Raji (cell line): Measurements from ENCODE around the gene ZBTB20.

ENCODE experiments used
- POLR2A ChIP-seq: IDR thresholded peaks from 2 replicates; pipeline ENCODE4 v1.6.1; 2011; ENCODE audit warnings: low read depth, low read length, control low read depth; ENCODE audit not compliant: insufficient read depth

ZBTB20 gene

DNA sequence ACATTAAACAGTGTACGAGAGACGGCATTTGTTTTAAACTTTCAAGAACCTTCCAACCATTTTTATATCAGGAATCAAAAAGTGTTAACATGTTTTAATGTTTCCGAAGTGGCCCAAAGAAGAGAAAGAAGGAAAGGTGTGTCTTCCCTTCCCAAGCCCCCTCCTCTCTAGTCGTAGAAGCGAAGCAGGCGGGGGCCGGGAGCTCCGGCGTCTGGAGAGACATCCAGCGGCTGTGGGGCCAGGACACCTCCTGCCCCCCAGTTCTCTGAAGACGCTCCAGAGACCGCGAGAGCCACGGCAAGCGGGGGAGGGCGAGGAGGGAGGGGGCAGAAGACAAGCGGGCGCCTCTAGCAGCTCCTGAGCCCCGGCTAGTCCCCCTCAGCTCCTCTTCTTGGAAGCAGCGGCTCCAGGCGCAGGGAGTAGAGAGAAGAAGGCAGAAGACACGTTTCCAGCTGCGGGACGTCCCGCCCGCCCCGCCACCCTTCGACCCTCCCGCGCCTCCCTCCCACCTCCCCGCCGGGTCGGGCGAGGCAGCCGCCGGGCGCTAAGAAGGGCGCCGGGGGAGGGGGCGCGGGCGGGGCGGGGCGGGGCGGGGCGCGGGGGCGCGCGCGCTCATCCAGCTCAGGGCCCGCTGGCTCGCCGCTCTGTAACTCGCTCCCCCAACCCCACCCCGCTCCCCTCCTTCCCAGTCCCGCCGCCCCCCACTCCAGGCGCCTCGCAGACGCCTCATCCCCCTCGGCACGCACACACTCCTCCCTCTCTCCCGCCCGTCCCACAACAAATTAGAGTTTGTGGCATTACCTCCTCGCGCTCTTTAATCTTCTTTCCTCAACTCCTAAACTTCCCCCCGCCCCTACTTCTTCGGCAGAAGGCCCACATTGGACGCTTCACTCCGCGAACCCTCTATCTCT, at the start of gene ZBTB20:
Gene ZBTB20, minus strand, starts transcription at position 871 of the 911 bp plus-strand sequence.
- TF ChIP-seq POLR2A = peak; percentile 64

DNA sequence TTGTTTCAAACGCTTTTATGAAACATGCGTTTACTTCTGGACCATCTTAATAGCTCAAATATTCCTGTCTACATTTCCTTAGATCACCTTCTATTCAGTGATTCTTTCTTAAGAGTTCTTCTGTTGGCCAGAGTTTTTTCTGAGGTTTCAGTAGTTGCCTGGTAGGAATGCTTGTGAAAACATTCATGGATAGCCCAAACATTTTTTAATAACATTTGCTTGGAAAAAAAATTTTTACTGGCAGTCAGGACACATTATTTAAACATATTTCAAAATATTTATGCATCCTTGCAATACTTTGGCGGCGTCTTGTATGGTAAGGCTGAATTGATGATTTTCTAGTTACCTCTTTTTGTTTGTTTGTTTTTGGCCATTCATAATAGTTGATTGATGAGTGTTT, 47.4 kb upstream of the ZBTB20 start:
- no peak for TF ChIP-seq POLR2A

DNA sequence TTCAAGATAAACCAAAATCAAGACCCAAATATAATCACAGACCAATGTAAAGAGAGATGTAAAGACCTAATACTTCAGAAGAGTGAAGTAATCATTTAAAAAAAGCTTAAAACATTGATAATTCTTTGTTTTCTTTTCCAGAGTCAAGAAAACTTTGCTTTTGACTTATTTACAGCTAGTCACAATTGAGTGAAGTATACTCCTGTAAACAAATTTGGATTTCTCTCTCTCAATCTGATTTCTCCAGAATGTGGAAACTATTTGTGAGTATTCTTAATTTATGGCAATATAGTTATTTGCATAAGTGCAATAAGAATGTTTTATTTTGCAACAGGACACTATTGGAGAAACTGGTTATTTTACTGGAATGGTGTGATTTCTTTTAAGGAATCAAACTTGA, 43.7 kb upstream of the ZBTB20 start:
- TF ChIP-seq POLR2A = no peak

DNA sequence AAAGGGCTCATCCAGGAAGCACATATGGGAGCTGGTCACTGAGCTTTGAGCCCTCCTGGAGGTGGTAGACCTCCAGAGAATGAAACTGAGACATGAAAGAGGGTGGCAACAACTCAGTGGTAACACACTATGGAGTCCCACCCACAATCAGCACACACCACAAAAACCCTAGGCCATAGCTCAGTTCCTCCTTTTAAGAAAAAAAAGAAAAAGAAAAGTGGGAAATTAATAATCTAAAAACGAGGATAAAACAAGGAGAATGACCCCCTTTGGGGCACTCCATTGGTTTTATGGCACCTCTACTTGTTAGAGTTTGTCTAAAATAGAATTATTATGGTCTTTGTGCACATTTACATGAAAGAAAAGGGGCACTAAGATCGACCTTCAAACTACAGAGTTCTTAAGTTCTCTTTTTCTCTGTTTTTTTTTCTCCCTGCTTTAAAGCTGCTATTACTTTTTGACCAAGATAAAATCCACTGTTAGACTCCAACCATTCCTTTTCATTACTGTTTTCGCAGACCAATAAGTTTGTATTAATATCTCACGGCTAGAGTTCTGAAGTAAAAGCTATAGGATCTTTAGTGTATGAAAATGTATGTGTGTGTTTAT, 40.2 kb upstream of the ZBTB20 start:
- TF ChIP-seq POLR2A = no peak

DNA sequence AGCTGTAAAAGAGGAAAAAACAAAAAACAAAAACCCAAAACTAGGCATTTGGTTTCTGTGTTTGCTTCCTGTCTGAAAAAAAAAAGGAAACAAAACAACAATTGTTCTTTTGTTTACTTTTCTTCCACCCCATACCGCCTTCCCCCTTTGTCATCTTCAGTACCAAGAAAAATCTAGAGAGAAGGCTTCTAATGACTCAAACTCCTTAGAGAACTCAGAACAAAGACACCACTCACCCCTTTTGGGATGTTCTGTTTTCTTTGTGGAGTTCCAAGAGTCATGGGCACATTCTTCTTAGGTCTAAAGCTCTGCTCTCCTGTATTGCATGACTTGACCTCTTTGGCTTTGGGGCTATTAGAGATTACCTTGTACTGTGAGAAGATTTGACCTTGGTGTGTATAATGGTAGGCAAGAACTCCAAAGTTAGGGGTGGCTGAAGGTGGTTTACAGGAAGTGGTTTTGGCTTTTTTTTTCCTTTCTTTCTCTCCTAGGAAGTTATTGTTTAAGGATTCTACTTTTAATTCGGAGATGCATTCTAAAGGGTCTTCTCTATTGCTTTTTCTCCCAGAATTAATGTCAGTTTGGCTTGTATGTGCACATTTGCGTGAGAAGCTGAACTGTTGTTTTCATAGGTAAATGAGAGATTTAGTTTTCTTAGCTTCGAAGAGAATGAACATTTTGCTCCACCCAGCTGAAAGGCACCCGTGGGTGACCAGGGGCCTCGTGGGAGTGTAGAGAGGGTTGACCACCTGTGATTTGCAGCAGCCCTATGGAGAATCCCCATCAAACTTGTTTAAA, 39.5 kb upstream of the ZBTB20 start:
- TF ChIP-seq POLR2A = no peak

DNA sequence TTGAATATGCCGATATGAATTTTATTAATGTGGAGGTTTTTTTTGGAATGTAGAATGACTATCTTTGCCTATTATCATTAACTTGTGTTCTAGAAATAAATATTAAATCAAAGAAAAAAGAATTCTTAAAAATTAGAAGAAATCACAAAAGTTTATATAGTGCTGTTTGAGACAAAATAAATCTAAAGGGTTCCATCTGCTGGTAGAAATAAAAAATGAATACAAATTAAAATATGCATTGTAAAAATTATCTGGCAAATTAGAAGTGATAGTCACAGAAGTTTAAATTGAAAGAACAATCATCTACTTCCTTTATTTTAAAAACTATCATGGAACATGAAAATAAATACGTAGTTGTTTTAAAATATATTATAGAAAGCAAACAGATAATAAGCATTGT, 22.7 kb upstream of the ZBTB20 start:
- no peak for TF ChIP-seq POLR2A

DNA sequence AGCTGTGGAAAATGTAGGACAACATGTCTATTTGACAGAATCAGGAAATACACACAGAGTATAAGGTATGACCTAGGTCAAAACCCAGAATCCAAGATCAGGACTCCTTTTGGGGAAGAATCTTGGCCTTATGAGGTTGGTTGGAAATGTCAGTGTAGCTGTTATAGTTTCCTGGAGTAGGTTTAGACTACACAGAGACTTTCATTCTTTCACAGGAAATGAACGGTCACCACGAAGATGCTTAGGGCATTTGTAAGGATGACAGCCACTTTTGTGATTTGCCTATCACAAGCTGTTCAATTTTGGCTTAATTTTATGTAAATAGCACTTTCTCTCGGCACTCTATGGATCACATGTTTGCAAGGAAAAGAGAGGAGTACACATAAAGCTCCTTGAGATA, 18.6 kb upstream of the ZBTB20 start:
- no peak for TF ChIP-seq POLR2A

DNA sequence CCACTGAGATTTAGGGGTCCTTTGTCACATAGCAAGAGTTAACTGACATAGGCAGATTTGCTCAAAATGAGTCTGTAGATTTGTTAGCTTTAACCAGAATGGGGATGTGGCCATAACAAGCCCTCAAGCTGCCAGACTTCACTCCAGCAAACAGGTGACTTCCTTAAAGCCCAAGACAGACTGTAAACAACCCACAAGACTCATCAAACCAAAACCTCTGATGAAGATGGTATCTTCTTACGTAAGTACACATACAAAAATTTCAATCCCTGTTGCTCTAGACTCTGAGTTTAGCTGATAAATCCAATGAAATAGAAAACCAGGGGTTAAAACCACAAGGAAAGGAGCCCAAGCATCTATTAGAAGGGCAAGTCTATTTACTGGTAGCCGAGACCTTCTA, 18.2 kb upstream of the ZBTB20 start:
- no peak for TF ChIP-seq POLR2A

DNA sequence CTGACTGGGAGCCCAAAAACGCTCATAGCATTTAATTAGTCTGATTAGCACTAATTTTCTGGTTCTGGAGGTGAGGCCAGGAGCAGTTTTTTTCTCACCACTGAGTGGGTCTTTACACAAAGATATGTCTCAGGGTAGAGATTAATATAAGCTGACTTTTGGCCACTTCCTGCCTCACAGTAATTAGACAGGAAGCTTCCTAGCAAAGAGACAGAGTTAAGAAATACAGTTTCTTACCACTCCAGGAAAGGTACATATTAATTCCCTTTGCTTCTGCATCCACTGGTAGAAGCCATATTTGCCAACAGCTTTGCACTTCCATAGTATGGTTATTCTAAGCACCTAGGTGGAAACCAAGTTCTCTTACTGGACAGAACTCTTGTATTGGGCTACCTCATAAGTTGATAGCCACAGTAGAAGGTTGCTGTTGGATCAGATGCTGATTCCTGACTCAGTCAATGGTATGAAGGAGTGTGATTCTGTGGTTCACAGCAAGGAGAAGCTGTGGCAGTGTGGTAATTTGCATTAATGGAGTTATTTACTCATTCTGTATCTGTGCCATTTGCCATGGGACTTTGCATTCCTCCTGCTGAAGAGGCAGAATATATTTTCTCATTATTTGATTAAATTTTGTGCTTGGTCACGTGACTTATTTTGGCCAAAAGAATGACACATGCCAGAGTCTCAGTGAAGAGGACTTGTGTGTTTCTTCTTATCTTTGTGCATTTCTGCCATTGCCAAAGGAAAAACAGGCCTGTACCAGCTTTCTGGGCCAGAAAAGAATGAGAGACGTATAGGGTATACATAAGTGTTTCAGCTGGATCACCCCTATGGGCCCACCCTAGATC, 17.5 kb upstream of the ZBTB20 start:
- TF ChIP-seq POLR2A = no peak

DNA sequence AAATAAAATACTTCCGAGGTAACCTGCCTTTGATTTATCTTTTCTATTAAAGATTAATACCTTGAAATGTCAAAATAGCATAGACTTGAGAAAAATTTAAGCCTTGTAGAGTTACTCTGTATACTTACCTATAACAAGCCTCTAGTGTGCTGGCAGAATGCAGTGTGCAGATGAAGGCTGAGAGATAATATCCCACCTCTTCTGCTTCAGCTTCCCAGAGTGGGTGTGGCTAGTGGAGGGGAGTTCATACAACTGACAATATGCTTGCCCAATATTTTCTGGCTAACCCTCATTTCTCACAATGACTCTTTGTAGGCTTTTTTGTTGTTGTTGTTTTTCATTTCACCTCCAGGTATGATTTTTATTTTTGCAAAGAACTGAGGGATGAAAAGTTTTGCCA, 15.7 kb upstream of the ZBTB20 start:
- no peak for TF ChIP-seq POLR2A

DNA sequence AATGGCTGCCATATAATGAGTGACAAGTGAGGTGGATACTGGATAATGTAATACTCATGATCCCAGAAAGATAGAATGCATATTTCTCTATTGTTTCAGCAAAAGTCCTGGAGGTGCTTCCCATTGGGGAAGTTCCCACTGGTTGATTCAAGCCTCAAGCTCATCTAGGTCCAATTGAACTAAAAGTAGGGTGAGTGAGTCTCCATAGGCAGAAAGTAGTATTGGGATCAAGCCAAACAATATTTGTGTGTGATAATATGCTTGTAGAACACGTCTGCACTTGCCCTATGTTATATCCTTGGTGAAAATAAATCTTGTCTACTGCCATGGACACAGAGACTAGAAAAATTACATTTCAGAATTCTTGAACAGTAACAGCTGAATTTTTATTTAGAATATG, 14.8 kb upstream of the ZBTB20 start:
- TF ChIP-seq POLR2A = no peak

DNA sequence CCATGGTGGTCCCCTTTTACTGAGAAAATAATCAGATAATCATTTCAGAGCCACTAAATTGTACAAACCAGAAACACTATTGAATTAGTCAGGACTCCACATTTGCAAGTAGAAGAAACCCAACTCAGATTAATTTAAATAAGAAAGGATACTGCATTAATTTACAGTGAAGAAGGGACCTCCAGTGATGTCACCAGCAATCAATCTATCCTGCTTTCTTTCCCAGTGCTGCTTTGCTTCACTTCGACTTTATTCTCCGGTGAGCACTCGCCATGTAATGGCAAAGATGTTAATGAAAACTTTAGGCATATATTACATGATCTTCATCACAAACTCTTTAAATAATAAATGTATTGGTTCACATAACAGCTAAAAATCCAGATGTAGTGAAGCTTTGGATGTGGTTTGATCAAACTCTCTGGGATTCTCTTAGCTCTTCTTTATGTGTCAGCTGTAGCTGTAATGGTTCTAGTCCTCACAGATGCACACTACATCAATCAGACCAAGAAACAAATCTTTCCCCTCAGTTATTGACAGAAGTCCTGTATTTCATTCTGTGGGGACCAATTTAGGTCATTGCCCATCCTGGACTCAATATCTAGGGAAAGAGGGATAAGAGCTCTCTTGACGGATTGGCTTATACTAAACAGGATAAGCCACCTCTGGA, 14.2 kb upstream of the ZBTB20 start:
- no peak for TF ChIP-seq POLR2A

DNA sequence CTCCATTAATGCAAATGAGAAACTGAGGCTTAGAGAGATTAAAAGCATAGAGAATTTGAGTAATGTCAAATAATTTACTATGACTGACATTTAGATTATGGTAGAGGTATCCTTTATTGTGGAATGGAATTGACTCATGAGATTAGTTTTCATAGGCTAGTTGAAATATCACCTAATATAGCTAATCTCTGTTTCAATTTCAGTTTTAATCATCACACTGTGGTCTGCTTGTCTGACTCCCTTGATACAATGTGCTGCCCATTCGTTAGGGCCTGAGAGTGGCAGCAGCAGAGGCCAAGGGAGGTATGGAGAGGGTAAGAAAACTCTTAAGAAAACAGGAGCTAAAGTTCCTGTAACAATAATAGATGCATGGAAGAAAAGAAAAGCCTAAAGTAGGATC, 13.2 kb upstream of the ZBTB20 start:
- TF ChIP-seq POLR2A = no peak

DNA sequence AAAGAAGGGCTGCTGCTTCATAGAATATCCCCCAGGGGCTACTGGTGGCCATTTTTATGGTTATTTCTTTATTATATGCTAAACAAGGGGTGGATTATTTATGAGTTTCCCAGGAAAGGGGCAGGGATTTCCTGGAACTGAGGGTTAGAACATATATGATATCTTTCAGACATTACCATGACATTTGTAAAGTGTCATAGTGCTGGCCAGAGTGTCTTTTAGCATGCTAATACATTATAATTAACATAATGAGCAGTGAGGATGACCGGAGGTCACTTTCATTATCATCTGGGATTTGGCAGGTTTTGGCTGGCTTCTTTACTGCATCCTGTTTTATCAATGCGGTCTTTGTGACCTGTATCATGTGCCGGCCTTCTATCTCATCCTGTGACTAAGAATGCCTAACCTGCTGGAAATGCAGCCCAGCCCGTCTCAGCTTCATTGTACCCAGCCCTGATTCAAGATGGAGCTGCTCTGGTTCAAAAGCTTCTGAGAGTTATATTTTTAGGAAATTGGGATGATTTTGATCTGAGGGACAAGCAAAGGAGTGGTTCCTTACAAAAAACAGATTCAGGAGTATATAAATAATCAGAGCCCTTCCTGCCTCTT, 9.1 kb upstream of the ZBTB20 start:
- no peak for TF ChIP-seq POLR2A
